IPS DF 4.7 (cell line): ENCODE measurements around the gene SRR.

ENCODE experiments used
- DNase-seq: peaks from one replicate; pipeline ENCODE4 v3.0.0-alpha.2; 2013; ENCODE audit warnings: low spot score; ENCODE audit errors: extremely low read depth

SRR gene

GRCh38 chr17:2343421-2343820, 39.7 kb downstream of the SRR start:
- no peak for DNase-seq

- DNase-seq, result no peak
These were observed 40.8 kb downstream of the SRR start for GRCh38 chr17:2344528-2344927.

- DNase-seq, result no peak
These were observed 42.7 kb downstream of the SRR start for GRCh38 chr17:2346475-2346874.

GRCh38 chr17:2347805-2348685, 44.3 kb downstream of the SRR start:
- peak; percentile 94 for DNase-seq

- DNase-seq, result no peak
These were observed 47.5 kb downstream of the SRR start for GRCh38 chr17:2351269-2351668.

GRCh38 chr17:2354311-2354710, 50.6 kb downstream of the SRR start:
- no peak for DNase-seq

- DNase-seq, result no peak
These were observed 53.5 kb downstream of the SRR start for GRCh38 chr17:2357237-2357636.

- DNase-seq, result no peak
These were observed 54.2 kb downstream of the SRR start for GRCh38 chr17:2357931-2358434.

- no peak for DNase-seq
These were observed 57.4 kb downstream of the SRR start for GRCh38 chr17:2361010-2361760.

GRCh38 chr17:2362016-2362415, 58.3 kb downstream of the SRR start:
- DNase-seq, result no peak

- no peak for DNase-seq
These were observed 58.7 kb downstream of the SRR start for GRCh38 chr17:2362416-2362815.

- no peak for DNase-seq
These were observed 59.1 kb downstream of the SRR start for GRCh38 chr17:2362881-2363280.

- DNase-seq, result no peak
These were observed 59.6 kb downstream of the SRR start for GRCh38 chr17:2363318-2363717.

- DNase-seq, result no peak
These were observed 60.4 kb downstream of the SRR start for GRCh38 chr17:2363851-2364762.

GRCh38 chr17:2364763-2365116, 61.0 kb downstream of the SRR start:
- no peak for DNase-seq

- DNase-seq, result no peak
These were observed 61.4 kb downstream of the SRR start for GRCh38 chr17:2365132-2365531.

GRCh38 chr17:2366747-2367494, 63.2 kb downstream of the SRR start:
- no peak for DNase-seq

- no peak for DNase-seq
These were observed 64.6 kb downstream of the SRR start for GRCh38 chr17:2368359-2368758.

- DNase-seq, result no peak
These were observed 65.3 kb downstream of the SRR start for GRCh38 chr17:2369039-2369438.

- no peak for DNase-seq
These were observed 65.9 kb downstream of the SRR start for GRCh38 chr17:2369551-2370210.
